DMS79 (cell line): ENCODE measurements around the gene DDX20.
"Not testable (repeated sequence)": the region's sequence is repeated elsewhere in the genome, so short reads cannot be mapped to it uniquely, and the experiment has no call there.

Experiments
- DNase-seq: peaks from one replicate; lab custom pipeline; 2025; lab: John Stamatoyannopoulos, UW

The DDX20 gene

DNA sequence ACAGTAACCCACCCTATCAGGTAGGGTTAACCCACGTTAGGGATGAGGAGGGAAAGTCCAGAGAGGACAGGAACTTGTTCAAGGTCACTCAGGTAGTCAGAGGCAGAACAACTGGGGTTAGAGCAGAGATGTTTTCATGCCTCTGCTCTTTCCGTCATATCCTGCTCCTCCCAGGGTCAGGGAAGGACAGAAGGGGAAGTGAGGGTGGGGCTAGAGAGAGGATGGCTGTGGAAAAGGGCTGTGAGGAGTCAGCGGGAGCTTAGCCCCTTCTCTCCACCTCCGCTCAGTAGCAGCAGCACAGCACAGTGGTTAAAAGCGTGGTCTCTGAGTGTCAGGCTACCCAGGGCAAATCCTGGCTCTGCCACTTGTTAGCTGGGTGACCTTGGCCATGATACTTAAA lies 36.5 kb downstream of the DDX20 start:
- no peak for DNase-seq

DNA sequence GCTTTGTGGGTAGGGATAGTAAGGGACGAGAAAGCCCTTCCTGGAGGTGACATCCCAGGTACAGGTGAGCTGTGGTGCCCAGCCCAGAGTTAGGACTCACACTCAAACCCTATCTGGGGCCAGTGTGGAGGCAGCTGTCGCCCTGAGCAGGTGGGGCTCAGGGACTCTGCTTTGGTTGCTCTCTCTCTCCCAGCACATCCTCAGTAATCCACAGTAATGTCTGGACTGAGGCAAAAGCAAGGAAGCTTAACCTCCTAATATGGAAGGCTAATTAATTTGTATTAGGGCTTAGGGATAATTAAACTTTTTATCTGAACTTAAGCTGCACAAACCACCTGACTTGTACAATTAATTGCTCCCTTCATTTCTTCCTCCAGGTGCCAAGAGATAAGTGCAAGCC lies 38.2 kb downstream of the DDX20 start:
- DNase-seq = no peak

DNA sequence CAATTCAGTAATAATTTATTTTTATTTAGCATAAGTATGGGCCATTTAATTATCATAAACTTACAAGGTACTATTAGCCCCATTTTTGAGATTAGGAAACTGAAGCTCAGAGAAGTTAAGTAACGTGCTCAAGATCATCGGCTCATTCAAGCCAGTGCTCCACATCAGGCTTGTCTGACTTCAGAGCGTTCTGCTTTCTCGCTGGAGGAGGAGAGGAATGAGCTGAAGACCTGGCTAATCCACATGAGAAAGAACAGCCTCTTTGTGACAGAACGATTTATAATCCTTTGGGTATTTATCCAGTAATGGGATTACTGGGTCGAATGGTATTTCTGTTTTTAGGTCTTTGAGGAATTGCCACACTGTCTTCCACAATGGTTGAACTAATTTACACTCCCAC lies 39.7 kb downstream of the DDX20 start:
- no peak for DNase-seq

DNA sequence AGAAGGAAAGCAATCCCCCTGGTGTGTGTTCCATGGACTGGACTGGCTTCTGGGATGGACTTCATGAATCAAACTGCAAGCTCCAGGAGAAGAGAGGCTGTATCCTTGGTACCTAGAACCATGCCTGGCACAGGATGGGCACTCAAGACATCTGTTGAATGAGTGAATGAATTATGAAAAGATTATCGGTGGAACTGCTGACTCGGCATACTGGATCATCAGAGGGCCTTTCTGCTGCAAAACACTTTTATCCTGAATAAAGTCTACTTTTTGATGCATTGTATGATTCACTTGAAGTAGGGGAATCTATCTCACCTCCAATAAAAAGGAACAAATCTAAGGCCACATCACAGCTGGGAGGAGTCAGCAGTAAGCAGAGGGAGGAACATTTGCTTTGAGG lies 42.9 kb downstream of the DDX20 start:
- no peak for DNase-seq

DNA sequence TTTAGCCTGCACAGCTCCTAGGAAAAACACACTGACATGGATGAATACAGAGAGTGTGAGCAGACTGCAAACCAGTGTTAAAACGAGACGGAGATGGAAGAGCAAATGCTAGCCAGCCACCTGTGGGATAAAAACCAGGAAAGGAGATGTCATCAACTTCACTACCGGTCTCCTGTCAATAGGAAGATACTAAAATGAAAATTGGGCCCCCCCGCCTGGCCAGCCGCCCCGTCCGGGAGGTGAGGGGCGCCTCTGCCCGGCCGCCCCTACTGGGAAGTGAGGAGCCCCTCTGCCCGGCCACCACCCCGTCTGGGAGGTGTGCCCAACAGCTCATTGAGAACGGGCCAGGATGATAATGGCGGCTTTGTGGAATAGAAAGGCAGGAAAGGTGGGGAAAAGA lies 44.0 kb downstream of the DDX20 start:
- not testable (repeated sequence) for DNase-seq

DNA sequence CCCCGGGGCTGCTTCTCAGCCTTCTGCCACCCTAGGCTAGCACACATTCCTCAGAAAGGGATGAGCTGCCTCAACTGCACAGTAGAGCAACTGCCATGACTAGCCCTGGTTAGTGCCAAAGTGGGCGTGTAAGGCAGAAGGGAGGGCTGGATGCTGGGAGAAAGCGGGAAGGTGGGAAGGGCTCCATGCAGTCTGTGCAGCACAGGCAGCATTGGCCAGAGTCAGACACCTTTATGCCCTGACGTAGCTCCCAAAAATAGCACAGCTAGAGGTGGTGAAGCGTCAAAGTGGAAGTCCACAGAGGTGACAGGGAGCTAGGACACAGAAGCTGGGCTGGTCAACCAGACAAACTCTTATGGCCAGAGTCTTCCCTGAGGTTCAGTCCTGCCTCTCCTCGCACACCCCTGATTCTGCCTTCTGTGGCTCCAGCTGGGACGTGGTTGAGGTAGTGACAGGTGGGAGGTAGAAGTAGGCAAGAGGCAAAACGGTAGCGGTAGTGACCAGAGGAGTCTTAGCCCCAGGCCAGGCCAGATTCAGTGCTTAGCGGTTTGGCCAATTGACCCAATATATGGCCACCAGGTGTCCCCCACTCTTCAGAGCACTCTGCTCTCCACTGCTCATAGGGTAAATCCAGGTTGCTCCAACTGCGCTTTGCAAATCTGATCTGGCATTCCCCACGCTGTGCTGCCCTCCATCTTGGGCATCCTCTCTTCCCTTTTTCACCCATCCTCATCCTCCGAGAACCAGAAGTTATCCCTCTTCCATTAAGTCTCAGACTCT lies 45.6 kb downstream of the DDX20 start:
- DNase-seq = no peak

DNA sequence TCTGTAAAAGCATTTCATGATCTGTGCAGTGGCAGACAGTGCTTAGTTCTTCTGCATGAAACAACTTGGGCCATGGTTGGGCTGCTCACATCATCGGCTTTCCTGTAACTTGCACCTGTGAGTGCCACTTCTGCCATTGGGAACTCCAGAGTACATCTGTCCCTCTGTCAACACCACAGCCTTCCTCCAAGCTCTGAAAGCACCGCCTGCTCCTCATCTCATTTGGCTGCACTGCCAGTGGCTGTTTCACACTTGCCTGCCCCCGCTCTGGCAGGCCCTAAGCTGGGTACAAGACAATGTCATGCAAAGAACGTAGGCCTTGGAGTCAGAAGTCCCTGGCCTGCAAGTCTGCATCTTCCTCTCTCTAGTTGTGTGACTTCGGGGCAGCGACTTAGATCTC lies 46.4 kb downstream of the DDX20 start:
- DNase-seq = no peak

DNA sequence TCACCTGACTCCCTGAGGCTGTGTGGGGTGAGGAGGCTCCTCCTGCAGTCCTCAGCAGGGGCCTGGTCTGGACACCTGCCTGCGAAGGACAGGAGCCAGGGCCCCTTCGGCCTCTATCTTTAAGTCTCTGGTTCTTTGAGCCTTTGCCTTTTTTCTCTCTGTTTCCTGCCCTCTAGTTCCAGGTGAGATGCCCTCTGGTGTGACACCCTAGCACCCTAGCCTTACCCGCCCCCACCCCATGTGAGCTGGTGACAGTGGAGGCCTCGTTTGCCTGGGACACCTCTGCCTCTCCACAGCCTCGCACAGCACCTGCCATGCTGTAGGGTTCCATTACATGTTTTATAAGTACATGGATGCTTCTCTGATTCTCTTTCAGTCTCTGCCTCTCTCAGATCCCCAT lies 47.3 kb downstream of the DDX20 start:
- no peak for DNase-seq

DNA sequence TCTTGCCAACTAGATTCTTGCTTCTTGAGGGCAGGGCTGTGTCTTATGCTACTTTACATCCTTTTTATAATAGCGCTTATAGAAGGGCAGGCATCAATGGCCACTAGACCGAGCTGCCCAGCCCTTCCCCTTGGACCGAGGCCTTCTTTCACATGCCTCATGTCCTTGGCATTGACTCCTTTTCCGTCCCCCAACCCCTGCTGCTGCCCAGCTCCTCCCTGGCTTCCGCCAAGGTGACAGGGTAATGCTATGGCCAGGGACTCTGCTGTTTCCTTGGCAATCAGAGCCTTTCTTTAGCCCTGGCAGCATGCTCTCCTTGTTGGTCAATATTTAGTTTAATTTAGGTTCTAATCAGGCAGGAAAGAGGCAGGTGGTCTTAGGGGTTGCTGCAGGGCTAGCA lies 48.2 kb downstream of the DDX20 start:
- DNase-seq = no peak

DNA sequence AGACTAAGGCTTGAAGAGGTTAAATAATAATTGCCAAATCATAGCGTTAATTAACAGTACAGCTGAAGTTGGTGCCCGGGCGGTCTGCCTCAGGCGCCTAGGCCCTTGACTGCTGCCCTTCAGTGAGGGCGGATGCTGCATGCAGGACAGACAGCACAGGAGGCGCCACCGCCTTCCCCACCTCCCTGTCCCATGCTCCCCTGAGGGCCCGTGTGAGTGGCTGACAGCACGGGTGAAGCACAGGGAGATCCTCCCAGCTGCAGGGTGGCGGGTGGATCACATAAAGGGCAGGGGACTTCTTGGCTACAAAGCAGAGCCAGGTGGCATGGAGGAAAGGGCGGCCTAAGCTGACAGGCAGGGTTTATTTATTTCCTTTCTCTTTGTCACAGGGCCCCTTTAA lies 49.1 kb downstream of the DDX20 start:
- DNase-seq = no peak

DNA sequence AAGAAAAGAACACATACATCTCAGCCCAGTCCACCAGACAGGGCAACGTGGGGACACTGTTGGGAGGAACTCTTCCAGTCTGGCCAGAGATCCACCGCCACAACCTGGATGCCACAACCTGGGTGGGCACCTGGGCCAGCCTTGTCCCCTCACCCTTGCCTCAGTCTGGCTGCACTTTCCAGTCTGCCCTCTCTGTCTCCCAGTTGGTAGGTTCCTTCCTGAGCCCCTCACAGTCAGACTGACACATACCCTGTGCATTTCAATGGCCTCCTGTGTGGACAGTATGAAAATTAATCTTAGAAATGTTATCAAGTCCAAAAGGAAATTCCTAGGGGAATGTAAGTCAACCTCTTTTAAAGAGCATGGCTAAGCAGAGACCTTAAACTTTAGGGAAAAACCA lies 49.5 kb downstream of the DDX20 start:
- no peak for DNase-seq

DNA sequence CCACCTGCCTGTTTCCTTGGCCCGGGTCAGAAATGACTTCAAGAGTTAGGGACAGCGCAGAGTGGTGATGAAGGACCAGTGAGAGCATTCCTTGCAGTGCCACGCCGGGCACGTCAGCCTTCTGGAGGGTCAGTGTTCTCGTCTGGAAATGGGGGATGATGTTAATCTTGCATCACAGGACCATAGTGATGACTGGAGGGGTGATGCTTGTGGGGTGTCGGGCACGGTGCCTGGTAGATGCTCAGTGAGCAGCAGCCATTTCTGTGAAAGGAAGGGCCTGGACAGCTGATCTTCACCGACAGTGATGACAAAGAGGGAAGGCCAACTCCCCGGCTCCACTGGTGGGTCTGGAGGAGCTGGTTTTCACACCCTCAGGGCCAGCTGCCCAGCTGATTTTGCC lies 56.2 kb downstream of the DDX20 start:
- no peak for DNase-seq

DNA sequence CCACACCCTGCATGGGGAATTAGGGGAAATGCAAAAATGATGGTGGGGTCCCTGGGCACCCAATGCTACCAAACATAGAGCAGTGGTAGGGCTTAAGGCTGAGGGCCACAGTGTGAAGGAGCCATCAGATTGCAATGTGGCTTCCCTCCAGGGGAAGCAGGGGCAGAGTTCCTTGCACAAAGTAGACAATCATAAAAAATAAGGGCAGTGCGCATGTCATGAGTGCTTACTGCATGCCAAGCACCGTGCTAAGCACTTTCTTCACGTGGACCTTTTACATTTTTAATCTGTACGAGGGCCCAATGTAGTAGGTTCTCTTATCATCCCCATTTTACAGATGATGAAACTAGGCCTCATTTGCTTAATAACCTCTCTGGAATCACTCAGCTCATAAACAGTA lies 56.6 kb downstream of the DDX20 start:
- no peak for DNase-seq

DNA sequence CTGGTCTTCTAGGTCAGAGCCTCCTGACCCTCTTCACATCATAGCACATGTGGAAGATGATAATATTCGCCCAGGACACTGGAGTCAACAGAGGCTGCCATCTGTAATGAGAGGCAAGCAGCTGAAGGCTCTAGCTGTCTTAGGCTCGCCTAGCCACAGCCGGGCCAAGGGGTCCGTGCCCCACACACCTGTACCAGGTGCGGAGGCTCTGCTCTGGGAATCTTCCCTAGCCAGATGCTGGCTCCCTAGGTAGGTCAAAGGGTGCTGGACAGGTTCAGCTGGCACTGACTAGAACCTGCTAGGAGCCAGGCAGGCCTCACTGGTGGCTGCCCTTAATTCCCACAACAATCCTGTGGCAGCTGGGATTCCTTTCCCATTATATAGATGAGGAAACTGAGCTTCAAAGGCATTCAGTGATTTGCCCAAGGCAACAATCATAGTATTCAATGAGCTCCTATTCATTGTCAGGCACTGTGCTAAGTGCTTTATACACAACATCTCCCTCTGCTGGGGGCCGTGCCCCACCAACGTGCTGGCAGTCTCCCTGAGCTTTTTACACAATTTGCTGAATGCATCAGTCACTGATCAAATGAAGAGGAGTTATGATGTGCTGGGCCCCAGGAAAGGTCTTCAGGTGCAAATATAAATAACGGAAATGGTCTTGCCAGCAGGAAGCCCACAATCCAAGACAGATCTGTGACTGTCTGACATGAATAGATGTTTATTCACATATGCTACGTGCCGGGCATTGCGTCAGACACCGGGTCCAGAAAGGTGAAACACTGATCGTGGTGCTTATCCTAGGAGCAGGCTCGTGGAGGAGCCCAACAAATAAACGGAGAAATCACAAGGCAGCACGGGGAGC lies 58.0 kb downstream of the DDX20 start:
- DNase-seq = no peak

DNA sequence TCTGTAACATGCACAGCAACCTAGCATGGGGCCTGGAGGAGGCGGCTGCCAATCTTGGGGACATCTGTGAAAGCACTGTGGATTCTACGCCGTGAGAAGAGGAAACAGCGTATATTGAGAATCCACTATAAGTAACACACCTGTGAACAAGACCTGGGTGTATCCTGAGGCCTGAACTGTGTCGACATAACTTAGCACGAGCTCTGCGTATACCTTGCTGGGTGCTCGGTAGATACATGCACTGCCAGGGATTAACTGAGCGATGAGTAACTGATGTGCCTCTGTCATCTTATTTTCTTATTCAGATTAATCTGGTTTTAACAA lies 58.6 kb downstream of the DDX20 start:
- DNase-seq = no peak

DNA sequence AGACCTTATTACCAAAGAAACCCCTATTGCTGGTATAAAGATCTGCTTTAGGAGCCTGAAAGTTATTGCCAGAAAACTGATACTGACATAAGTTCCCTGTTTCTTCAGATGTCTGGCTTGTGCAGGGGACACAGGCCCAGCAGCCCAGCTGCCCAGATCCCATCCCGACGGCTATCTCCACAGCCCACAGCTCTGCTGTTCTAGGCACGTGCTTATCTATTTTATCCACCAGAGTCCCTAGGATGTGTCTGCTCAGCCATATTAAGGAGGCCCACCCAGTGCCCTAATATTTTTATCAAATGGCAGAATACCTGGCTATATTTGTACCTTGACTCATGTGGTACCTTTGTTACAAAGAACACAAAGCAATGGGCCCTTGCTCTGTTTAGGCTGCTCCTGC lies 58.9 kb downstream of the DDX20 start:
- DNase-seq = no peak
